8988T (cell line): ENCODE results near the gene TBX3.
A peak's percentile ranks its signal among the peaks of the same experiment; 100 is the strongest.
"Not testable (repeated sequence)": the region's sequence is repeated elsewhere in the genome, so short reads cannot be mapped to it uniquely, and the experiment has no call there.

Source experiments
- DNase-seq: peaks from one replicate; pipeline ENCODE4 v3.0.0; 2011

The TBX3 gene

DNA sequence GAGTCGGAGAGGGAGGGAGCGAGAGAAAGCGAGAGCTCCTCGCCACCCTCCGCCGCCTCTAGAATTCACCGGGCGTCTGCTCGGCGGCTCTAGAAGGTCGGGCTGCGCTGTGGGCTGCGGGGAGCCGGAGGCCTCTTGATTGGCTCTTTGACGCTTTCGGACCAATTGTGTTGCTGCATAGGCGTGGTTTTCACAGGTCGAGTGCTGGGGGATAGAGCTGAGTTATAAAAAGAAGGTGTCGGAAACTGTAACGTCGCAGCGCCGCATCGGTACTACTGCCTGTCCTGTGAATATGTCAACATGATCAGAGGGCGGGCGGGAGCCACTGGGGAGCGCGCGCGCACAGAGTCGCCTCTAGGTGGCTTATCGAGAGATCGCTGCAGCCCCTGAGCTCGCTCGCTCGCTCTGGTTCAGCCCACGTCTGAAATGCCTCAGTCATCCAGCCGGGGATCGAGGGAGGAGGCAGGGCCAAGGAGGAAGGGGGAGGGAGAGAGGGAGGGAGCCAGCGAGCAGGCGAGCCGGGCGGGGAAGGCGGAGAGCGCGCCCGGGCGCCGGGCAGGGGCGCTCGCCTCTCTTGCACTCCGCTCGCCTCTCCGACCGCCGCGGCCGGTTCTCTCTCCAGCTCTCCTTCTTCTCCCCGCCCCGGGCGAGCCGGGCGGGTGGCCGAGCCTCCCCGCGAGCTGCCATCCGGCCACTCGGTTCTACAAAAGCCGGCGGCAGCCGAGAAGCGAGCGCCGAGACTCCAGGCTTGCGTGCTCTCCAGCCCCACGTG lies at the start of gene TBX3:
TBX3 (minus strand) TSS at position 78 of the 772 bp plus-strand sequence. CDS start 975 bp downstream, outside the sequence.
- peak; percentile 72 for DNase-seq

DNA sequence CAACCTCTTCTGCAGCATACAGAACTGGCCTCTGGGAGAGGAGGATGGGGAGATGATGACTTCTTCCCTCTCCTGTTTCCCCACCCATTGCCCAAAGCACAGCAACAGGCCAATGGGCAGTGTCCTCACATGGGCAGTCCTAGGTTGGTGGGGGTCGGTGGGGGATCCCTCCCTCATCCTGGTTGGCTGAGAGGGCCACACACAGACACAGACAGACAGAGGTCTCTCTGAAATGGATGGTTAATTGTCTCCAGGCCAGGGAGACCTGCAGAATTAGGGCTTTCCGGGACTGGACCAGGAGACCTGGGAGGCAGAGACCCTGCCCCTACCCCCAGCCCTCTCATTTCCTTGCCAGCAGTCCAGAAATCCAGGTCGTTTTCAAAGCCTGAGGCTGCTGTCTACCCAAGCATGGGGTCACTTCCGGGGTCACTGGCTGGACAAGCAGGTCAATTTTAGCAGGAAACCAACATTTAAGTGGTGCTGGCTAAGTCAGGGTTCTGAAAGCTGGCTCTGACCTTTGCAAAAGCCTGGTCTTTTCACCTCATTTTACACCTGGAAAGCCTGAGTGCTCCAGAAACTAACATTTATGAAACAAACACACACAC lies 48.6 kb upstream of the TBX3 start:
- DNase-seq: no peak

GRCh38 chr12:114729731-114730130 lies 45.8 kb upstream of the TBX3 start:
- DNase-seq: no peak

DNA sequence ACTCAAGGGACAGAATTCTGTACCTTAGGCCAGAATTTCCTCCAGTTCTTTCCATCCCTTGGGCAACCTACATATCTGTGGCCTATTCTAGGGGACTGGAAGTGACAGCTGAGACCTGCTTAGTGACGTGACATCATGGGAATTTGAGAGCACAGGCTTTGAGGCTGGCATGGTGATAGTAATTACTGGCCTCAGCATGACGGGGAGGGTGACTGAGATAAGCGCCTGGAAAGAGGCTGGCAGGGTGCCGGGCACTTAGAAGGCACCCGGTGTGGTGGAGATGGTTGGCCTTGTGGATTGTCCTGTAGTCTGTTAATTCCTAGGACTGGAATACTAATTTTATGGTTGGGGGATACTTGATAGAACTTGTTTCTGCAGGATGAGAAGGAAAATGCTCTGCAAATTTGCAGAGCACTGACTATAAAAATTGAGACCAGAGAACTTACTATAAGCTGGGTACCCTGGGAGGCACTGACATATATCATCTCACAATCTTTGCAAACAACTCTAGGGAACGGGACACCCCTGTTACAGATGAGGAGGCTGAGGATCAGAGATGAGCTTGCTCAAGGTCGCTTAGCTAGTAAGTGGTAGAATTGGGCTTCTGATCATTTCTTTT lies 42.2 kb upstream of the TBX3 start:
- no peak for DNase-seq

DNA sequence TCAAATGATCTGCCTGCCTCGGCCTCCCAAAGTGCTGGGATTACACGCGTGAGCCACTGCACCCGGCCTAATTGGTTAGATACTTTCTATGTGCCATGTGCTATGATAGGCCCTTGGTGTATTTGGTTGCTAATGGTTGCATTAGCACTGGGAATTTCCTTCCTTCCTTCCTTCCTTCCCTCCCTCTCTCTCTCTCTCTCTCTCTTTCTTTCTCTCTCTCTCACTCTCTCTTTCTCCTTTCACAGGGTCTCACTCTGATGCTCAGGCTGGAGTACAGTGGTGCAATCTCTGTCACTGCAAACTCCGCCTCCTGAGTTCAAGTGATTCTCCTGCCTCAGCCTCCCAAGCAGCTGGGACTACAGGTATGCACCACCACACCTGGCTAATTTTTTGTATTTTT lies 38.2 kb upstream of the TBX3 start:
- not testable (repeated sequence) for DNase-seq

GRCh38 chr12:114721266-114721665 lies 37.3 kb upstream of the TBX3 start:
- no peak for DNase-seq

- DNase-seq: no peak
Measured at GRCh38 chr12:114713466-114714215, 29.7 kb upstream of the TBX3 start.

DNA sequence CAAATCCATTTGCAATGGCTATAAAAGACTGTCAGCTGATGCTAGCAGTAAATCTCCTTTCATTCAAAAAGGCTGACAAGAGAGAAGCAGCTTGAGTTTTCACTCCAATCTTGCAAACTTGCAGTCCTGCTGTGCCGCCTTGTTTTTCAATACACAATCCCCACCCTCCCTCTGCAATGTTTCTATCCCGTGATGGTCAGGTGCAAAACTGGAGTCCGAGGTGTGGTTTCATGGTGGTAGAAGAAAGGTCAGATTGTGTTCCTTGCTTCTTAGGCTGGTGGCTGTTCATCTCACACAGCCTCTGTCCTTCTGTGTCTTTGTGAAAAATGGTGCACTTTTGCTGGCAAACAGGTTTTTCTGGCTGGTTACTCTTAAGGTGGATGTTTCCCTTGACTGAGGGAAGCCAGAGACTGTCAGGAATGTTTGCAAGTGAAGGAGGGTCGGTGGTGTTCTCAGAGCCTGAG lies 27.7 kb upstream of the TBX3 start:
- no peak for DNase-seq

- DNase-seq: no peak
Measured at GRCh38 chr12:114710151-114710550, 26.2 kb upstream of the TBX3 start.

GRCh38 chr12:114709112-114709511 lies 25.1 kb upstream of the TBX3 start:
- DNase-seq: no peak

DNA sequence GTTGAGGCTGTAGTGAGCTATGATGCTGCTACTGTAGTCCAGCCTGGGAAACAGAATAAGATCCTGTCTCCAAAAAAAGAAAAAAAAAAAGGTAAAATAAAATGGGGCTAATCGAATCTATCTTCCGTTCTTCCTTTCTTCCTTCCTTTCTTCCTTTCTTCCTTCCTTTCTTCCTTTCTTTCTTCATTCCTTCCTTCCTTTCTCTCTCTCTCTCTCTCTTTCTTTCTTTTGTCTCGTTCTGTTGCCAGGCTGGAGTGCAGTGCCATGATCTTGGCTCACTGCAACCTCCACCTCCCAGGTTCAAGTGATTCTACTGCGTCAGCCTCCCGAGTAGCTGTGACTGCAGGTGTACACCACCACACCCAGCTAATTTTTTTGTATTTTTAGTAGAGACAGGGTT lies 24.6 kb upstream of the TBX3 start:
- DNase-seq: not testable (repeated sequence)

DNA sequence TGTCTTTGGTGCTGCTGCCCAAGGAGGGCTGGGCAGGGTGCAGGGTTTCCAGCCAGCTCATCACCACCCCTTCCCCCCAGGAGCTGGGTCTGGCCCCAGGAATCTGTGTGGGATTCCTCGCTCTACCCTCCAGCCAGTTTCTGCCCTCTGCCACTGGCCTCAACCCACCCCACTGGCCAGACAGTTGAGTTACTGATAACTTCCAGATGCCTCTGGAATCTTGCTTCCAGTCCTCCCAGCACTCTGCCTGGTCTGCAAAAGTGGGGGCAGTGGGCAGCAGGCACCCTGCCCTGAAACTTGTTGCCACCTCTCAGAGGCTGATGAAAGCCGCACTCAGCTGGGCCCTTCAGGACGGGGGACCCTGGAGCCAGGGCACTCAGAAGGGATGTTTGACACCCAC lies 20.1 kb upstream of the TBX3 start:
- DNase-seq: no peak

DNA sequence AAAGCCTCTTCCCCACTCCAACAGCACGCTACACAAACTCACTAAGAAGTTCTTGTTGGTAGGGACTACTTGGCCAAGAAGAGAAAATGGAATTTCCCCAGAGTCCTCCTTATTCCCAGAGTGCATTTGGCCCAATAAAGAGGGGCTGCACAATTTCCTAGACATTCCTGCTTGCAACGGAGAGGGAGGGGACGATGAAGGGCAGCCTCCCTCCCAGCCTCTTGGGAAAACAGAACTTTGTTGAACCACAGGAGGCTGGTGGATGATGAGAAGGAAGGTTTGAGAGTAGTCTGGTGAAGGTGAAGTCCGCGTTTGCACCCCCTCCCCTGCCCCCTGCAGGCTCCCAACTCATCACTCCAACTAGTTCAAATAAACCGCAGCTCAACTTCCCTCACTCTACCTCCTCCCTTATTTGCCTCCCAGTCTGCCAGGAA lies 19.1 kb upstream of the TBX3 start:
- no peak for DNase-seq

DNA sequence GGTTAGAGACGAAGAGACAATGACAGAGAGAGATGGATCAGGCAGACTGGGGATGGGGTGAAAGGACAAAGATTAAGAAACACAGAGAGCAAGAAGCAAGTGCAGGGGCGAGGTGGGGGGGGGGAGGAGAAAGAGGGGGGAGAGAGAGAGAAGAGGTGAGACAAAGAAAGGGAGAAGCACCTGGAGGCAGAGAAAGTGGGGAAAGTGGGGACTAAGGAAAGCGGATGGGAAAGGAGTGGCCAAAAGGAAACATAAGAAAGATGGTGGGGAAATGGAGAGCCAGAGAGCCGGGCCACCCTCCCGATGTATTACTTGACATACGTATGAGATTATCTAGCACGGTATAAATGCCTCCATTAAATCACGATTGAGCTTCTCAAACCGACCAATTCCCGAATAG lies 18.5 kb upstream of the TBX3 start:
- no peak for DNase-seq

- DNase-seq: no peak
Measured at GRCh38 chr12:114701553-114701952, 17.6 kb upstream of the TBX3 start.

- DNase-seq: no peak
Measured at GRCh38 chr12:114701104-114701414, 17.1 kb upstream of the TBX3 start.

DNA sequence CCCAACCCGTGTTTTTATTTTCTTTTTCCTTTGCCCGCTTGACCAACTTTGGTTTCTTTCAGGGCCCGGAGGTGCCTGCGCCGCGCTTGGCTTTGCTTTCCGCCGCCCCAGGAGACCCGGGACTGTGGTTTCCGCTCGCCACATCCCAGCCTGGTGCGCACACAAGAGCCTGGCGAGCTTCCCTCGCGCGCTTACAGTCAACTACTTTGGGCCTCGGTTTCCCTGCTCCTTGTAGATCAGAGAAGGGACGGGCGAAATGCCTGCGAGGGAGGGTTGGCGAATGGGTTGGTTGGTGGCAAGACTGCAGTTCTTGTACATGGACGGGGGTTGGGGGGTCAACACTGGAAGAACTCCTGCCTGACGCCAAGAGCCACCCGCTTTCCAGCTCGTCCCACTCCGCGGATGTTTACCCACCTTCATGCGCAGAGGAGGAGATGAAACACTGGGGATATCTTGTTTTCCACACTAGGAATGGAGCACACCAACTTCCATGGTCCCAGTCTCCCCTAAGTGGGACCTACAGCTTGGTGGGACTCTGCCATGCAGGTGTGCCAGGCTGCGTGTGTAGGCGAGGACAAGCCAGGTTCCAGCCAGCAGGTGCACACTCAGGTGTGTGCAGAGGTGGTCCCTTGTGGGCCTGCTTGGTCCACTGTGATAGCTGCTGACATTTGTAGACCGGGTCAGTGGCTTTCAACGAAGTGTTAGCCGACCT lies 16.6 kb upstream of the TBX3 start:
- no peak for DNase-seq

- DNase-seq: no peak
Measured at GRCh38 chr12:114698566-114699163, 14.7 kb upstream of the TBX3 start.

DNA sequence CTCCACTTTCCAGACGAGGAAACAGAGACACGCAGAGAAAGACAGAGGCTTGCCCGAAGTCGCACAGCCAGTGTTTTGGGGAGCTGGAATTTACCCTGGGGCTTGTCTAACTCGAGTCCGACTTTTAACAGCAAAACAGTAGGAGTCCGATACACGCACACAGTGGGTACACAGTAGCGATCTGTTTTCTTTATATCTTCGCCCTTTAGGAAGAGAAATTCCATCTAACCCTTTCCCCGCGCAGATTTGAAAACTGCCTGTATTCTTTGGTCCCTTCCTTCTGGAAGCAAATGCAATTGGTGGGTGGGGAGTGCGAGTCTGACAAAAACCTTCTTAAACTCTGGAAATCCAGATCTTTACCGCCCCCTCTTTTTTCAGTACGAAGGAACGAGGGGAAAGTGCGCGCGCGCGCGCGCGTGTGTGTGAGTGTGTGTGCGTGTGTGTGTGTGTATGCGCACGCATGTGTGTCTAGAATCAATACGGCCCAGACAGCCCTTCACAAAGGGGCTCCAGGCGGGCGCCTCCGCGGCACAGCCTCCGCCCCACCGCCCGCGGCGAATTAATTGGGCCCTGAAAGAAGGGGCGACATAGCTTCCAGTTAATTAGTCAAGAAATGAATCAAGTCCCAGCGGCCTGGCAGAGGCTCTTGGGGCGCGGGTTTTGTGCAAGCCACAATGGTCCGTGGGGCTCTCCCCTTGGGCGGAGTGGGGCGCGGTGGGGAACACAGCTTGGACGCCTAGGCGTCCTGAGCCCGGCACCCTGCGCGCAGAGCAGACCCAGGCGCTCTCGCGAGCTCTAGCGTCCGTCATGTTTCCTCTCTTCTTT lies 14.0 kb upstream of the TBX3 start:
- DNase-seq: no peak

DNA sequence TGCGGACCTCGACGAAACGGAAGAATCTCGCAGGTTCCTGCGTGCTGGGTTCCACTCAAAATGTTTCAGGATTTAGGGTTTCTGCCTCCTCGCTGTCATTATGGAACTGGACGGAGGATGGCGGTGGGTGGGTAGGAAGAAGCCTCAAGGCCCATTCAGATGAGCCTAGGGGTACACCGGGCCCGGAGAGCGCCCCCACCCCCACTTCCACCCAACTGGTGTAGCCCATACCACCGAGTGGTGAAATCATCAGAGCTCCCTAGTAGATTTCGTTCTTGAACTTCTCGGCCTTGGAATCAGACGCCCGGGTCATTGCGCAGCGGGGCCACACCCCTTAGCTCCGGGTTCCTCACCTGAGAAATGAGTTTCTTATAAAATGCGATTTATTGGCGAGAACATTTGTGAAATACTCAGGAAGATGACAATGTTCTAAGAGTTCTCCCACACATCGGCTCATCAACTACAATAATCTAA lies 13.3 kb upstream of the TBX3 start:
- no peak for DNase-seq
